Measurements from ENCODE around the gene NHS.

NHS gene

DNA sequence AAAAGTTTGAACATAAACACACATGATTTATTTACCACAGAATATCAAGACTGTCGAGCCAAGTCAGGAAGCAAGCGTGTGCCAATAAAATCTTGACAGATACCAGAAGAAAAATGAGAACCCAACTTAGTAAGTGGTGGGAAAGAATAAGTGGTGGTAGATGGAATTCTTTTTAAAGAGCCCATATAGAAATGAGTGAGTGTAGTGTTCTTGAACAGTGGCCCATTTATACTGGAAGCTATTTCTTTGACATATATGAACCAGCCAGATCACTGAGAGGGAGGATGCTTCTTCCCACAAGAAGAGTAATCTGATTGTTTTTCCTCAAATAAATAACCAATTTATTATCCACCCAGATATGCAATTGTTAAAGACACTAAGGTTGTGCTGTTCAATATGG lies 98.0 kb downstream of the NHS start:
- TF ChIP-seq, protein P1, sequence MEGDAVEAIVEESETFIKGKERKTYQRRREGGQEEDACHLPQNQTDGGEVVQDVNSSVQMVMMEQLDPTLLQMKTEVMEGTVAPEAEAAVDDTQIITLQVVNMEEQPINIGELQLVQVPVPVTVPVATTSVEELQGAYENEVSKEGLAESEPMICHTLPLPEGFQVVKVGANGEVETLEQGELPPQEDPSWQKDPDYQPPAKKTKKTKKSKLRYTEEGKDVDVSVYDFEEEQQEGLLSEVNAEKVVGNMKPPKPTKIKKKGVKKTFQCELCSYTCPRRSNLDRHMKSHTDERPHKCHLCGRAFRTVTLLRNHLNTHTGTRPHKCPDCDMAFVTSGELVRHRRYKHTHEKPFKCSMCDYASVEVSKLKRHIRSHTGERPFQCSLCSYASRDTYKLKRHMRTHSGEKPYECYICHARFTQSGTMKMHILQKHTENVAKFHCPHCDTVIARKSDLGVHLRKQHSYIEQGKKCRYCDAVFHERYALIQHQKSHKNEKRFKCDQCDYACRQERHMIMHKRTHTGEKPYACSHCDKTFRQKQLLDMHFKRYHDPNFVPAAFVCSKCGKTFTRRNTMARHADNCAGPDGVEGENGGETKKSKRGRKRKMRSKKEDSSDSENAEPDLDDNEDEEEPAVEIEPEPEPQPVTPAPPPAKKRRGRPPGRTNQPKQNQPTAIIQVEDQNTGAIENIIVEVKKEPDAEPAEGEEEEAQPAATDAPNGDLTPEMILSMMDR (conservative IDR thresholded peaks at IDR 0.05) = no peak
- no peak overlapping the region for H3K27ac ChIP-seq

DNA sequence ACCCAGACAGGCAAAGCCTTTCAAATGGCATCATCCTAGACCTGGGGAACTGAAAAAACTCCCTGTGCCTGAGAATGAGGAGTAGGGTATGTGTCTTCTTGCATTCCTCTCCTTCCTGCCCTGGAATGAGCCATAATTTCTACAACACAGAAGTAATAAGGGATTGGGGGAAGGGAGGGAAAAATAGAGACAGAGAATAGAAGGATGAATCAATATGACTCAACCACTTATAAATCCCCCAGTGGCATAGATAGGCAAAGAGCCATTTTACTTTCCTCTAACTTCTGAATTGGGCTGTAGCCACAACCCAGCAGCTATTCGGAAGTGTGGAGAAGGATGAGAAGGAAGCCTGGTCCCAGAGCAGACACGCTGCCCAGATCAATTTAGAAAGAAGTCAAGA lies 99.9 kb downstream of the NHS start:
- no peak overlapping the region for H3K27ac ChIP-seq
- TF ChIP-seq, protein P1 (conservative IDR thresholded peaks at IDR 0.05) = no peak

DNA sequence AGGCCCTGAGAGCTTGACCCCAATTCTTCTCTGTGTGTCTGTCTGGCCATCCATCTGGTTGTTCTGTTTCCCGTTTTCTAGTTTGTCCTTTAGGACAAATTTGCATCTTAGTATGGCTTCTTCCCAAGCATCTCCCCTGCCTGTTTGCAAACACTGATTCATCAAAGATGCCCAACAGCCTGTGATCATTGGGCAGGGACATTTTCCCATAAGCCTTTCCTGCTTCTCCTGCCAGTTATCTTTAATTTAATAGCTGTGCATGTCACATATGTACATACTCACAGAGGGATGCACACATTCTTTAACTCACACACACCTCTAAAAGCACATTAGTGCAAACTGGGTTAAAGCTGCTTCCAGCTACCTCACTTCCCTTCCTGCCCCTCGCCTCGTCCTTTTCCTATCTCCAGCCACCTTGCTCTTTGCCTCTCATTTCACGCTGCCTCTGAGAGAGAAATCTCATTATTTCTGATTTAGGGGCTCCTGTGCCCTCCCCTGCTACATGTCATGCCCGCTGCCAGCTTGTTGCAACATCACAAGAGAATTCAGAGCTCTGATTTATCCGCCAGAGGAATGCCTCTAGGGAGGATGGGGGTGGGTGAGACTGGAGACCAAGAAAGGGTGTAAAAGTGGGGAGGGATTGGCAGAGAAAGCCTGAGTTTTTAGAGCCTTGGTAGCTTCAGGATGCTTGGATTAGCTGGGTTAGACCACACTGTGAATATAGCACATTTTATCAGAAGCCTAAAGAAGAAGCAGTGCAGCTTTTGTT lies 100.6 kb downstream of the NHS start:
- no peak overlapping the region for H3K27ac ChIP-seq

DNA sequence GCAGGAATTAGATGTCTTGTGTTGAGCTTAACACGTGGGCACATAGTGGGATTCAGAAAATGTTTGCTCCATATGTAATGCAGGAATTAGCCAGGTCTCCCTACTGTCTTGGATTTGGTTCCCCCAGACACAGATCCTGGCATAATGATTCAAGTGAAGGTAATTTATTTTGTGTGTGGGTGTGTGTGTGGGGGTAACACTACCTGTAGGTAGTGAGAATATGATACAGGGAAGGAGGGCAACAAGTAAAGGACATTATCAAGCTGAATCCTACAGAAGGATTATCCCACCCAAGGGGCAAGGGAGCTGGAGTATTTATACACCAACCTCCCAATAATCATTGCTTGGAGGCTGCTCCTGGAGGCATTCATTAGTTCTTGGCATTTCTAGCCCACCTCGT lies 101.4 kb downstream of the NHS start:
- TF ChIP-seq, protein P1 (conservative IDR thresholded peaks at IDR 0.05) = no peak
- H3K27ac ChIP-seq = no peak overlapping the region

More for the DNA sequence above, 100.6 kb downstream of the NHS start:
- TF ChIP-seq, protein P1 (conservative IDR thresholded peaks at IDR 0.05) = no peak

DNA sequence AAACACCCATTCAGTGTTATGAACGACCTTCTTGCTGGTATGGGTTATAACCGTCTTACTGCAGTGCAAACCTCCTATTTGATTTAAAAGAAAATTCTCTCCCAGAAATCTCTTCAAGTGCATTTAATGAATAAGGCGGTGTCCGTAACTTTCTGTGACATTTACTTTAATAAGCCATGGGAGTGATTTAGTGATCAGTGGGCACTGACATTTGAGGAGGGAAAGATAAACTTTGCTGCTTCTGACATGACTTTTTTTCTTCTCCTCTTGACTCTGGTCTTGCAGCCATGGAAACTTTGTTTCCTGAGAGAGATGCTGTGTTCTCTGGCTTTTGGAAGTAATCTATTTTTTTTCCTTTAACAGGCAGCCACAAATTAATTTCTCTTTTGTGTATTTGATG lies 106.1 kb downstream of the NHS start:
- TF ChIP-seq, protein P1 (conservative IDR thresholded peaks at IDR 0.05) = no peak
- no peak overlapping the region for H3K27ac ChIP-seq

DNA sequence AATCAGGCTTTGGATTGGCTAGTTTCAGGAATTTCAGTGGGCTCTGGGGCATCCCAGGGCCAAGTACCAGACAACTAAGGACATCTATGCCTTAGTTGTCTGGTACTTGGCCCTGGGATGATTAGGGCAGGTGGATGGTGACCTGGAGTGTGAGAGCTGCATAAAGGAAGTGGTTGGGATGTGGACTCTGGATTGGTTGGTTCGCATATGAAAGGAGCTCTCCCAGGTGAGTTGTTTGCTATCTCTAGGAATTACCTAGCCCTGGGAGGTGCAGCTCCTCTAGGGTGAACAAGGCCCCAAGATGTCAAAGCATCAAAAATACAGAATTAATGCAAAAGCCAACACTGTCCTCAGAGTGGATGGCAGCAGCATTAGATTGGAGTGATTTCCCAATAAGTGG lies 109.6 kb downstream of the NHS start:
- no peak overlapping the region for H3K27ac ChIP-seq
- TF ChIP-seq, protein P1 (conservative IDR thresholded peaks at IDR 0.05) = no peak

DNA sequence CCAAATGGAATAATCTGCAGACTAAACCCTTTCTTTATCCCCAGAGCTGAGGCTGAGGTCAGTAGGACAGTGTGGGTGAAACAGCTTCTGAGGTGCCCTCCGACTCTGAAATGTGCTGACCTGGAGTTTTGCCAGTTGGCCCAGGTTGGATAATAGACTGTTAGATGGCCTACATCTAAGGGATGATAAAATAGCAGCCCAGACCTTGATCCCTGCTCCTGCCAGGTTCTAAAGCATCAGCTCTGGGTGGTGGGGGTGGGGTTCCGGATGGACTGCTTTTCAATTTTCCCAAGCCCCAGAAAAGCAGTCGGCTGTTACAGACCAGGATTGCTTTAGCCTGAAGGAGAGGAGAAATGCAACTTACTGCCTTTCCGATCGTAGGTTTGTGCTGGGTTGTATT lies 110.4 kb downstream of the NHS start:
- no peak overlapping the region for H3K27ac ChIP-seq
- TF ChIP-seq, protein P1 (conservative IDR thresholded peaks at IDR 0.05) = no peak
